ENCODE results near the gene GAS1. TPM values are rescaled to one million over a fixed set of nuclear protein-coding genes. Genes with fewer than 3 reads are reported as not detected.

The GAS1 gene
- total RNA-seq, 4 donors from 2014 or later = 39.9 to 217 (median 132) TPM

DNA sequence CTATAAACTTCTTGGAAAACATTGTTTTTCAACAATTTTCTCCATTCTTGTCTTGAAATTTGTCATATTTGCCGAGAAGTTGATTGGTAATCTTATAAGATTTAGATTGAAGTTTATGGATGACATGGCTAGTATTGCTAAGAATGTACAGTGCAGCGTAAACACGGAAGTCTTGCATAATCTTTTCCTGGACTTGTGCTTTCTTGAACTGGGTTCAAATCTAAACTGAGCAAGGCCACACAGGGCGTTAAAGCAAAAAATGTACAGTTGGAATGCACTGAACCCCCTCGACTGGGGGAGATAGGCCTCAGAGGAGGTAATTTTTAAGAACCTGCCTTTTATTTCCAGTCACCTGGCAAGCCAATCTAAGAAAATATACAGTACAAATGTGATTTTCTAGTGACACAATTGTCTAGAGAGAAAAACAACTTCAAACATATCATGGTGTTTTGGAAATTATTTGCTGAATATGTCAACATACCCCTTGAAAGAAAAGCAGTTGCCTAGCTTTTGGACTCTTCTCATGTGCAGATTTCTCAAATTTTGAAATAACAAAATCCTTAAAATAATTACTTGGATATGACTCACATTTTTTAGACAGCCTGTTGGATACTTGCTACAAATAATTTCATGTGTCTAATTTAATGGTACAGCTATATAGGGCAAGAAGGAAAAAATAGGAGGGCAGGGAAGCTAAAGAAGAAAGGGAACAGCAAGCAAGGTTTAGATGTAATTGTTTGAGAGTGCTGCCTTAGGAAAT, 18.5 kb upstream of the GAS1 start:
- TF ChIP-seq CTCF (IDR thresholded peaks at IDR 0.05) (no peak), POLR2A (IDR thresholded peaks at IDR 0.05) (no peak), EP300 (IDR thresholded peaks at IDR 0.05) (no peak)
- Histone ChIP-seq H3K36me3 (no peaks in the 10 kb centered on the region), H3K27ac (no peak overlapping the region), H3K4me3 (no peak overlapping the region), H3K27me3 (no peaks in the 10 kb centered on the region), H3K9me3 (no peaks in the 10 kb centered on the region), H3K4me1 (no peaks in the 10 kb centered on the region)
- DNase-seq (ENCODE audit: low spot score in 2 of 2) = no peak
- 68 to 80% methylated on average over 5 of the region's 5 CpGs for WGBS, 2 donors

DNA sequence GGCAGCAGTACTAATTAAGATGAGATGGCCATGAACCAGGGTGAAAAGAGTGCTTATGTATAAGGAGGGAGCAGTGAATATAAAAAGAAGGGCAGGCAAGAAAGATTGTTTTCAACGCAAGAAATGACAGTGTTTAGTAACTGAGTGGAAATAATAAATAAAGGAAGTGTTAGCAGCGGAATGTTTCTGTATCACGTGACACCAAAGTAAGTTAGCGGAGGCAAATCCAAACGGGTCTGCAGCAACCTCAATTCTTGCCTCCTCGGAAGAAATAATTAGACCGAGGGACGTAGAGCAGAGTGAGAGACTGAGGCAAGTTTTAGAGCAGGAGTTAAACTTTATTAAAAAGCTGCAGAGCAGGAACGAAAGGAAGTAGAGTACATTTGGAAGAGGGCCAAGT, 15.4 kb upstream of the GAS1 start:
- Histone ChIP-seq H3K27ac (no peak overlapping the region), H3K36me3 (no peaks in the 10 kb centered on the region), H3K9me3 (no peaks in the 10 kb centered on the region), H3K27me3 (no peaks in the 10 kb centered on the region), H3K4me3 (no peak overlapping the region), H3K4me1 (no peaks in the 10 kb centered on the region)
- TF ChIP-seq CTCF (IDR thresholded peaks at IDR 0.05) = no peak
- no peak for TF ChIP-seq POLR2A (IDR thresholded peaks at IDR 0.05)
- TF ChIP-seq EP300 (IDR thresholded peaks at IDR 0.05) = no peak
- 77 to 84% methylated on average over 9 of the region's 9 CpGs for WGBS, 2 donors
- DNase-seq (ENCODE audit: low spot score in 2 of 2) = no peak

DNA sequence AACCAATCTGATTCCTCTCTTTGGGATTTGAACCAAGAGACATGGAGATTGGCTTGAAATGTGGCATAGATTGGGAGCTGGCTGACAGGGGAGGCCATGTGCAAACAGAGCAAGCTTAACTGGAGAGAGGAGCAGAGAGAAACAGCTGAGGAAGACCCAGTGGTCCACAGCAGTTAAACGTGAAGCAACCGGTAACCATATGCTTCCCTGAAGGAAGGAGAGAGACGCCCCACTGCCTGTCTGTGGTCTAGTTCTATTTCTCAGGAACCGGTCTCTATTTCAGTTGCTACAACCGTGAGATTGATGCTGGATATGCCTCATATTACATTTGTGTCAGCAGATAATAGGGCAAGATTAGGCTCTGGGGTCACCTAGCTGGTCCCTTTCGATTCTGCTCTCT, 13.6 kb upstream of the GAS1 start:
- 84 to 87% methylated on average over 6 of the region's 6 CpGs for WGBS, 2 donors
- Histone ChIP-seq H3K4me3 (no peak overlapping the region), H3K4me1 (no peaks in the 10 kb centered on the region), H3K27me3 (no peaks in the 10 kb centered on the region), H3K27ac (no peak overlapping the region), H3K9me3 (no peaks in the 10 kb centered on the region), H3K36me3 (no peaks in the 10 kb centered on the region)
- no peak for DNase-seq (ENCODE audit: low spot score in 2 of 2)
- TF ChIP-seq EP300 (IDR thresholded peaks at IDR 0.05) (no peak), CTCF (IDR thresholded peaks at IDR 0.05) (no peak), POLR2A (IDR thresholded peaks at IDR 0.05) (no peak)

- DNase-seq (ENCODE audit: low spot score in 2 of 2) = no peak
- H3K9me3 ChIP-seq = no peaks in the 10 kb centered on the region
- H3K4me3 ChIP-seq = no peak overlapping the region
- no peaks in the 10 kb centered on the region for H3K4me1 ChIP-seq
- H3K27ac ChIP-seq = no peak overlapping the region
- no peaks in the 10 kb centered on the region for H3K27me3 ChIP-seq
- 91 to 100% methylated on average over 1 of the region's 1 CpG for WGBS, 2 donors
- no peak for TF ChIP-seq EP300 (IDR thresholded peaks at IDR 0.05)
- TF ChIP-seq POLR2A (IDR thresholded peaks at IDR 0.05) = no peak
- no peak for TF ChIP-seq CTCF (IDR thresholded peaks at IDR 0.05)
- H3K36me3 ChIP-seq = no peaks in the 10 kb centered on the region
Observed at GRCh38 chr9:86958203-86958602, 10.9 kb upstream of the GAS1 start.

- DNase-seq (ENCODE audit: low spot score in 2 of 2) = no peak
- TF ChIP-seq EP300 (IDR thresholded peaks at IDR 0.05) (no peak), POLR2A (IDR thresholded peaks at IDR 0.05) (no peak), CTCF (IDR thresholded peaks at IDR 0.05) (no peak)
- WGBS, 2 donors = 66 to 72% methylated on average over 4 of the region's 4 CpGs
Observed at GRCh38 chr9:86955561-86955960, 8.3 kb upstream of the GAS1 start.

More at GRCh38 chr9:86955561-86955960, 8.3 kb upstream of the GAS1 start:
- Histone ChIP-seq H3K4me1 (no peaks in the 10 kb centered on the region), H3K4me3 (no peak overlapping the region), H3K27ac (no peak overlapping the region), H3K36me3 (peaks cover 0 to 8% (median 0%) of the 10 kb centered on the region in 3 donors), H3K9me3 (no peaks in the 10 kb centered on the region), H3K27me3 (no peaks in the 10 kb centered on the region)

All from tibial nerve (tissue), 4 donors.